GM12878 (cell line): ENCODE data around the gene CDH20. TPM values are rescaled to one million over a fixed set of nuclear protein-coding genes. Genes with fewer than 3 reads are reported as not detected.

Source experiments
- ATAC-seq: fragments of 200-7000 bp; cut with Tn5 transposase; 3 replicates; pipeline ENCODE4 v1.9.1; 2020; ENCODE audit warnings: mild to moderate bottlenecking, moderate library complexity
- BruUV-seq: library from RNA; stranded (reverse); fragments of 400-500 nt; replicated peaks from 2 replicates; lab custom pipeline; 2021; lab: Mats Ljungman, UMichigan
- CTCF ChIA-PET: fragments of 300-600 bp; sonication (Branson Sonifier 250); formaldehyde crosslinking; extraction: SDS; loops from one replicate; lab custom pipeline; 2021; ENCODE audit warnings: inconsistent platforms; lab: Yijun Ruan, JAX
- POLR2A ChIA-PET: fragments of 350-600 bp; formaldehyde crosslinking; extraction: SDS; loops from one replicate; lab custom pipeline; 2021; ENCODE audit warnings: inconsistent platforms; lab: Charles Lee
- RAD21 ChIA-PET: fragments of 300-600 bp; sonication (Branson Sonifier 250); formaldehyde crosslinking; loops from one replicate; lab custom pipeline; 2023; ENCODE audit warnings: antibody characterized with exemption; ENCODE audit not compliant: unreplicated experiment; lab: Charles Lee
- SMC1A ChIA-PET: fragments of 300-600 bp; sonication (Branson Sonifier 250); formaldehyde crosslinking; loops from one replicate; lab custom pipeline; 2023; ENCODE audit not compliant: unreplicated experiment, uncharacterized antibody; lab: Charles Lee
- DNase-seq: peaks from one replicate; pipeline ENCODE4 v3.0.0-alpha.2; 2011; ENCODE audit warnings: low read depth, low spot score
- FAIRE-seq: peaks from 3 replicates; lab custom pipeline; 2011; peaks lifted over from hg19 to GRCh38; lab: Jason Lieb, UNC
- H2AFZ ChIP-seq: 2 replicates; pipeline ENCODE4 v1.6.0; 2011; ENCODE audit warnings: low read depth, low read length, control low read depth; ENCODE audit not compliant: control insufficient read depth
- H3K27ac ChIP-seq: 2 replicates; pipeline ENCODE4 v1.5.1; 2011; ENCODE audit warnings: control low read depth; ENCODE audit not compliant: control insufficient read depth, insufficient read depth
- H3K27me3 ChIP-seq, 2 experiments: replicated peaks in 1 of 2; 2 replicates each; pipeline versions ENCODE4 v1.6.0 to v1.6.1; 2011; ENCODE audit warnings: low read length in 1 of 2; ENCODE audit not compliant: control insufficient read depth in 2 of 2, insufficient read depth in 2 of 2
- H3K36me3 ChIP-seq, 2 experiments: 2 replicates each; pipeline ENCODE4 v1.5.1; 2011; ENCODE audit warnings: low read length in 1 of 2; ENCODE audit not compliant: control insufficient read depth in 2 of 2, insufficient read depth in 2 of 2
- H3K4me1 ChIP-seq: 2 replicates; pipeline ENCODE4 v1.6.1; 2011; ENCODE audit warnings: mild to moderate bottlenecking, low read length, moderate library complexity, mixed read lengths; ENCODE audit not compliant: control insufficient read depth, insufficient read depth
- H3K4me2 ChIP-seq: 2 replicates; pipeline ENCODE4 v1.6.0; 2011; ENCODE audit warnings: control low read depth; ENCODE audit not compliant: control insufficient read depth, insufficient read depth
- H3K4me3 ChIP-seq: fragments of 200-600 bp; sonication (generic); 2 replicates; pipeline ENCODE4 v1.5.1; 2016
- H3K79me2 ChIP-seq: 2 replicates; pipeline ENCODE4 v1.6.0; 2011; ENCODE audit warnings: low read length; ENCODE audit not compliant: control insufficient read depth, insufficient read depth
- H3K9ac ChIP-seq: 2 replicates; pipeline ENCODE4 v1.8.0; 2011; ENCODE audit warnings: low read length, control low read depth, mixed read lengths; ENCODE audit not compliant: control insufficient read depth, insufficient read depth
- H3K9me3 ChIP-seq: replicated peaks from 3 replicates; pipeline ENCODE4 v1.5.1; 2011; ENCODE audit warnings: mild to moderate bottlenecking, low read length; ENCODE audit not compliant: control insufficient read depth, insufficient read depth
- H4K20me1 ChIP-seq: 2 replicates; pipeline ENCODE4 v1.6.0; 2011; ENCODE audit not compliant: control insufficient read depth, insufficient read depth
- CTCF ChIP-seq, 3 experiments: IDR thresholded peaks in 2 of 3; conservative IDR thresholded peaks in 1 of 3; 2 replicates each; pipeline ENCODE4 v1.5.1; 2011; ENCODE audit warnings: low read depth in 3 of 3, low read length in 3 of 3, mild to moderate bottlenecking in 3 of 3, control low read depth in 2 of 3, moderate library complexity in 2 of 3, inconsistent platforms in 1 of 3, mixed read lengths in 1 of 3; ENCODE audit not compliant: control insufficient read depth in 2 of 3, insufficient read depth in 1 of 3; ENCODE audit errors: extremely low read depth in 1 of 3
- ETV6 ChIP-seq, 2 experiments: fragments of 450-650 bp in 1 of 2; IDR thresholded peaks in 1 of 2; conservative IDR thresholded peaks in 1 of 2; 2 replicates each; pipeline ENCODE4 v1.6.1; 2014; ENCODE audit warnings: antibody characterized with exemption in 1 of 2, borderline replicate concordance in 1 of 2, low read depth in 1 of 2, mild to moderate bottlenecking in 1 of 2, moderate library complexity in 1 of 2
- GATAD2B ChIP-seq: fragments of 450-650 bp; conservative IDR thresholded peaks from 2 replicates; pipeline ENCODE4 v1.6.1; 2017; ENCODE audit warnings: low read depth, mild to moderate bottlenecking, moderate library complexity
- MTA2 ChIP-seq: fragments of 450-650 bp; IDR thresholded peaks from 2 replicates; pipeline ENCODE4 v1.6.1; 2016; ENCODE audit warnings: low read depth, mild to moderate bottlenecking, moderate library complexity
- PKNOX1 ChIP-seq: fragments of 450-650 bp; IDR thresholded peaks from 2 replicates; pipeline ENCODE4 v1.6.1; 2016; ENCODE audit warnings: mild to moderate bottlenecking
- POLR2A ChIP-seq: IDR thresholded peaks from 2 replicates; pipeline ENCODE4 v1.6.1; 2011; ENCODE audit warnings: low read depth, mild to moderate bottlenecking, low read length
- RAD21 ChIP-seq: IDR thresholded peaks from 2 replicates; pipeline ENCODE4 v1.6.1; 2011; ENCODE audit warnings: mild to moderate bottlenecking, low read depth, low read length, moderate library complexity; ENCODE audit not compliant: insufficient read depth
- SIN3A ChIP-seq: IDR thresholded peaks from 2 replicates; pipeline ENCODE4 v1.6.1; 2012; ENCODE audit warnings: low read depth, low read length, improper control_type of control experiment
- SMC3 ChIP-seq: IDR thresholded peaks from 2 replicates; pipeline ENCODE4 v1.6.1; 2011; ENCODE audit warnings: low read length, improper control_type of control experiment, borderline replicate concordance
- STAT1 ChIP-seq: fragments of 450-650 bp; conservative IDR thresholded peaks from 2 replicates; pipeline ENCODE4 v1.6.1; 2014; ENCODE audit warnings: antibody characterized with exemption, mild to moderate bottlenecking
- YY1 ChIP-seq: IDR thresholded peaks from 2 replicates; pipeline ENCODE4 v1.6.1; 2011; ENCODE audit warnings: low read depth, mild to moderate bottlenecking, low read length
- ZNF384 ChIP-seq: IDR thresholded peaks from 2 replicates; pipeline ENCODE4 v1.6.1; 2012; ENCODE audit warnings: low read depth, mild to moderate bottlenecking, low read length, improper control_type of control experiment, borderline replicate concordance
- WGBS: methylation state at CpG from one replicate; pipeline ENCODE4 v1.1.6; 2016; ENCODE audit warnings: low lambda C conversion rate; ENCODE audit not compliant: insufficient replicate concordance, insufficient coverage; ENCODE audit errors: missing lambda C conversion rate; 5-methylcytosine and 5-hydroxymethylcytosine counted together
- in situ Hi-C: fragments of 300-500 bp; cut with MboI; formaldehyde crosslinking; loops from 9 replicates; pipeline ENCODE4 v1.14.3; 2018; ENCODE audit warnings: mixed read lengths
- intact Hi-C: fragments of 100-400 bp; cut with micrococcal nuclease; formaldehyde crosslinking; loops from one replicate; pipeline ENCODE4 v1.14.2; 2022; ENCODE audit not compliant: unreplicated experiment
- polyA plus RNA-seq, 11 experiments: library from polyadenylated mRNA; depleted of rRNA in 4 of 11; unstranded in 6 of 11; stranded (reverse) in 5 of 11; fragments of >200 nt; fragmentation: Nextera tagmentation in 4 of 11; fragmentation: Illumina TruSeq in 1 of 11; extraction: Ambion mirVana in 4 of 11; extraction: Trizol in 1 of 11; gene quantifications; 1 replicate in 1 of 11; 2 replicates in 10 of 11; pipeline versions ENCODE4 v1.2.1 to v1.2.3, GENCODE V29; 2011 to 2016; ENCODE audit warnings: inconsistent platforms in 2 of 11, missing spikeins in 2 of 11, low read depth in 1 of 11
- total RNA-seq, 4 experiments: library from RNA; depleted of rRNA in 3 of 4; stranded (reverse); fragments of >200 nt in 3 of 4; fragmentation: Illumina TruSeq in 1 of 4; extraction: Trizol in 1 of 4; gene quantifications; 2 replicates each; pipeline versions ENCODE4 v1.2.1 to v1.2.3, GENCODE V29; 2013 to 2021

Gene CDH20
- total and polyA plus RNA-seq, 10 of the 15 experiments (the other 5 are each of a cell fraction or from before 2014, with no cell fraction given), result not detected

- no peak overlapping the region for H3K4me3 ChIP-seq
- peak; percentile 65 for FAIRE-seq
- H3K36me3 ChIP-seq, result no peaks in the 10 kb centered on the region
- H3K79me2 ChIP-seq, result no peaks in the 10 kb centered on the region
- peak; percentile 99 for ATAC-seq
- DNase-seq, result no peak
- H3K27ac ChIP-seq, result no peak overlapping the region
- SMC1A ChIA-PET, result interaction anchor here (0.6 to 2.3 kb wide), 5 partner anchors 179 to 838 kb away, joined by 3 to 12 read pairs (median 5); no protein-coding TSS in a partner anchor
- no peaks in the 10 kb centered on the region for H4K20me1 ChIP-seq
- H3K4me2 ChIP-seq, result no peak overlapping the region
- H3K27me3 ChIP-seq, result no peaks in the 10 kb centered on the region
- WGBS, result 22% methylated on average over 9 of the region's 9 CpGs
- H3K9ac ChIP-seq, result no peak overlapping the region
- H3K4me1 ChIP-seq, result no peaks in the 10 kb centered on the region
- RAD21 ChIA-PET, result interaction anchor here (0.5 to 4.1 kb wide), 3 partner anchors 181 to 262 kb away, joined by 3 to 38 read pairs (median 4); no protein-coding TSS in a partner anchor
- no TSS peak for BruUV-seq
- POLR2A ChIA-PET, result no interaction called here
- in situ Hi-C loops, result loop anchor here (5.0 kb wide), 1 partner anchor 175 kb away; no protein-coding TSS in a partner anchor
- H2AFZ ChIP-seq, result no peak overlapping the region
- no peak for TF ChIP-seq STAT1
- TF ChIP-seq ZNF384, result no peak
- no peak for TF ChIP-seq GATAD2B
- peak; percentile 84 to 88 (median 87) for TF ChIP-seq CTCF (IDR thresholded peaks at IDR 0.05 in 2 of 3, conservative IDR thresholded peaks at IDR 0.05 in 1 of 3; ENCODE audit: control insufficient read depth in 2 of 3, extremely low read depth in 1 of 3, insufficient read depth in 1 of 3, low read depth in 3 of 3, low read length in 3 of 3)
- no peak for TF ChIP-seq ETV6 (conservative IDR thresholded peaks at IDR 0.05 in 1 of 2, IDR thresholded peaks at IDR 0.05 in 1 of 2; ENCODE audit: borderline replicate concordance in 1 of 2, low read depth in 1 of 2)
- peak; percentile 61; the same call in 1 of the 2 replicates for TF ChIP-seq SMC3
- TF ChIP-seq RAD21, result peak; percentile 88
- TF ChIP-seq YY1, result 0 out of 2 replicates have a peak, but pooled peaks have one; percentile 34
- no peak for TF ChIP-seq SIN3A
- no peak for TF ChIP-seq POLR2A
- no peak for TF ChIP-seq PKNOX1
- TF ChIP-seq MTA2, result no peak
- TF ChIP-seq, all 136 proteins: peak for 4
- H3K9me3 ChIP-seq, result no peaks in the 10 kb centered on the region
- CTCF ChIA-PET, result interaction anchor here (0.5 to 9.6 kb wide), 20 partner anchors 12 to 810 kb away, joined by 3 to 185 read pairs (median 3); no protein-coding TSS in a partner anchor
- intact Hi-C loops, result loop anchor here (1.0 to 5.0 kb wide), 3 partner anchors 180 to 810 kb away; no protein-coding TSS in a partner anchor
Measured at GRCh38 chr18:61322265-61322873, 10.9 kb upstream of the CDH20 start.
